GM20431 (cell line): ENCODE results near the gene ROR2.

Experiments
- in situ Hi-C: fragments of 300-500 bp; cut with MseI, MboI; formaldehyde crosslinking; loops from one replicate; pipeline ENCODE4 v1.15.0; 2020; ENCODE audit warnings: low sequenced_read_pairs; ENCODE audit not compliant: unreplicated experiment

Gene ROR2

GRCh38 chr9:91847581-91848091 lies 102.4 kb downstream of the ROR2 start:
- in situ Hi-C loops, result no loop called here

- in situ Hi-C loops, result no loop called here
Observed at GRCh38 chr9:91845879-91846278, 104.1 kb downstream of the ROR2 start.

DNA sequence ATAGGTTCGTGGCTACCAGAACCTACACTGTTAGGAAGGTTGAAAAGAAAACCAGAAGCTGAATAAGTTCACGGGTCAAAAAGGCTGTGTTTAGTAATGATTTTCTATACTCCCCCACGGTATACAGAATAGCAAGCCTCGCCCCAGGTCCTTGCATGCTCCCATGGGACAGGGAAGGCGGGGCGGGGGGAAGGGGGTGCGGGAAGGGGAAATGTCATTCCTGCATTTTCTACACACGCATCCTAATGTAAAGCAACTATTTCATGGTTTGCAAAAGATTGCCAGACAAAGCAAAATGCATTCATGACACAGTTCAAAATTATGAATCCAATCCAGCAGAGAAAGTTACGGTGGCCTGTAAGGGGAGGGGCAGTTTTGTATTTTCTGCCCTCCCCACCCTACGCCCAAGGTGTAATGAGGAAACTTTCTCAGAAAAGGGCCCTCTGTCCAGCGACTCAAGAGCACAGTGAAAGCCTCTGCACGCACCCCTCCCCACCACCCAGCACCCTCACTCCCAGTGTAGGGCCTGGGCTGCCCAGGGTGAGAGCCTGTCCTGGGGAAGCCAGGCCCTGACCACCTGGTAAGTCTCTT lies 105.2 kb downstream of the ROR2 start:
- in situ Hi-C loops, result no loop called here

- in situ Hi-C loops, result no loop called here
Observed at GRCh38 chr9:91844190-91844589, 105.8 kb downstream of the ROR2 start.

- in situ Hi-C loops, result no loop called here
Observed at GRCh38 chr9:91843623-91844148, 106.3 kb downstream of the ROR2 start.

GRCh38 chr9:91843093-91843492 lies 106.9 kb downstream of the ROR2 start:
- in situ Hi-C loops, result no loop called here

- in situ Hi-C loops, result no loop called here
Observed at GRCh38 chr9:91842358-91843049, 107.5 kb downstream of the ROR2 start.

DNA sequence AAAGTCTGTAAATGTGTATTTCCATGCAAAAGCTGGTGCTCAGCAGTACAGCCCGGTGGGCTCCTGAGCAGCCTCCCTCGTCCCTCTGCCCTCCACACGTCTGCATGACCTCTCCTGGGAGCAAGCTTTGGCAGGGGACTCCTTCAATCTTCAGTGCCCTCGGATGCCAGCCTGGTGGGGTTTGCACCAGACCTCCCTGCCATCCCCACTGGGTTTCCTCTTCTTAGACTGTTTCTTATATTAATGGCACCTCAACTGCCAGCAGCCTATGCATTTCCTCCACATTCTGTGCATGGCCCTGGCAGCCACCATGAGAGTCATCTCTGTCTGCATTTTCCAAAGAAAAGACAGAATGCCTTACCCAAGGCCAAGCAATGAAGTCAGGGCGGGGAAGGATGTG lies 108.4 kb downstream of the ROR2 start:
- in situ Hi-C loops, result no loop called here

DNA sequence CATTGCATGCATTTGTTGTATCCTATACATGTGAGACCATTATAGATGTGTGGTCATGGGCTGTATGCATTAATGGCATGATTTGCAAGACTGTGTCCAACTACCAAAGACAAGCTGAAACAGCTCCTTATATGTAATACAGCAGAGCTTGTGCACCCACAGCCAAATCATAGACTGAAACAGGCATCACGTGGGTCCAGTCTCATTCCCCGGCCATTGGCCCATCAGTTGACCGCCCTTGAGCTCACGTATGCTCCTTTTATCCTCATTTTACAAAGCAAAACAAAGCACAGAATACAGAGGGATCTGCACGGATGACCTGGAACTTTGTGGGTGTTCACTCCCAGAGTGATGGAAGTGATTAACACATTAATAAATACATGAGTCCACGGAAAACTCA lies 109.1 kb downstream of the ROR2 start:
- in situ Hi-C loops, result no loop called here

DNA sequence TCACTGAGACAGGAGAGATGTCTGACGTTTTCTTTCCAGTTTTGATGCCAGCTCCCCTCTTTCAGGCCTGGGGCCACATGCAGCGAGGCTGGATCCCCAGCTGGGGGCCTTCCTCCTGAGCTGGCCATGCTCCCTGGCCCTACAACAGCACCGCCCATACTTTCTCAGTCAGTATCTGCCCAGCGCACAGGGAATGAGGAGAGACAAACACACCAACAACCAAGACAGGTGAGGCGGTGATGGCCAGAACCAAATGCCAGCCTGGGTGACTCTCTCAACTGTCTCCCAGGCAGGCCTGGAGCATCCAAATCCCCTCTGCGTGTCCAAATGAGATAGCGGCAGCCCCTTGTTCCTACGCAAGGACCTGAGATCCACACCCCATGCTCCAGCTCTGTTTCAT lies 109.6 kb downstream of the ROR2 start:
- in situ Hi-C loops, result no loop called here

- in situ Hi-C loops, result no loop called here
Observed at GRCh38 chr9:91839926-91840465, 110.0 kb downstream of the ROR2 start.

DNA sequence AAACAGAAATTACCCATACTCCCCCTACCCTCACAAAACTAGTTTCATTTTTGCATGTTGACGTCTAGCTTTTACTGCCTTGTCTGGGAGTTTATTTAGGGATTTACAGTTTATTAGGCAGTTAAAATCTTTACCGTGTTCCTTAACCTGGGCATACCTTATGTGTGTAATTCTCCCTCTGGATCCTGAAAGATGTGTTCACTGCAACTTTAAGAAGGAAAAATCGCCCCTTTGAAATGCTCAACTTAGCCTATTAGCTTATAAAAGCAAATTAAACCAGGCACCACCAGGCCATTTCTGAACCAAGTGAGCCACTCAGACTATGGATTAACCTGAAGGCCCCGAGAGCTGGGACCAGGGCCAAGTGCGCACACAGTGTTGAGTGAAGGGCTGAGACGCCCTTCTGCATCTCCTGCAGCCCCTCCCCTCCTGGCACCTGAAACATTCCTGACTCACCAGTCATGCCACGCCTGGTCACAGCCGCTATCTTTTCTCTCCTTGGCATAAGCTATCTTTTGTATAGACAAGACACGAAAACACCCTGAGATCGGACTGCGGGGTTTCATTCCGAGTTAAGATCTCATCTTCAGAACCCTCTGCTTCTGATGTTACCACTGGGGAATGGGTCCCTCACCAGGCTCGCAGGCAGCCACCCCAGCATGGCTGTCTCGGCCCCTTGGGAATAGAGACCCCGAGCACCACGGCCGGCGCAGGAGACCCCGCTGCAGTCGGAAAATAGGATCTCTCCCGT lies 111.9 kb downstream of the ROR2 start:
- in situ Hi-C loops, result no loop called here

DNA sequence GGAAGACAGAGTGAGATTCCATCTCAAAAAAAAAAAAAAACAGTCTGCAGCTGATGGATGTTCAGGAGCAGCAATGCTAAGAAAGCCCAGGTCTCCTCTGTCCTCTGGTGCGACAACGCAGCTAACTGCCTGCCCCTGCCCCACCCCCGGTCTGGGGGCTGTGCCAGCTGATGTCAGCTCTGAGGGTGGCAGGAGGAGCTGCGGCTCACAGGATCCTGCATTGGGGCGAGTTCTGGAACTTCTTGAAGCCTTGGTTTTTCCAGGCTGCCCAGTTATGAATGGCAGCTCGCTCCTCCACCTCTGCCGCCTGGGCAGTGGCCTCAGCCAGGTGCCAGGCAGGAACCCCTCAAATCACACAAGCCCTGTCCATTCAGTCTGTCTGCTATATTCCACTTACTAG lies 113.5 kb downstream of the ROR2 start:
- in situ Hi-C loops, result no loop called here

GRCh38 chr9:91835632-91836031 lies 114.4 kb downstream of the ROR2 start:
- in situ Hi-C loops, result no loop called here

DNA sequence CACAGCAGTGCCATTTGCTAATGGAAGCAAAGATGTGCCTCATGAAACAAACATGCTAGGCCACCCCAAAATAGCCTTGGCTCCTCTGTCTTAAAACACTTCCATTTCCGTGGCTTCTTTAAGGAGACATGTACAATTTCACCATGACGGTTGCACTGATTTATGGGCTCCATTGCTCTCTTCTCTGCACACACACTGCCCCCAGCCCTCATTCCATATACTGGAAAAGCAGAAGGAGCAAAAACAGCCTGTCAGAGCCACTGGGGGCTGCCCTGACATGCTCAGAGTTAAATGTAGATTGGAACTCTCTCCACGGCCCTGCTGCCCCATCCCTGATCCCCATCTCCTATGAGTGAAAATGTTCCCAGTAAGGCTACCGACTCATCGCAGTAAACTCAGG lies 114.8 kb downstream of the ROR2 start:
- in situ Hi-C loops, result no loop called here

DNA sequence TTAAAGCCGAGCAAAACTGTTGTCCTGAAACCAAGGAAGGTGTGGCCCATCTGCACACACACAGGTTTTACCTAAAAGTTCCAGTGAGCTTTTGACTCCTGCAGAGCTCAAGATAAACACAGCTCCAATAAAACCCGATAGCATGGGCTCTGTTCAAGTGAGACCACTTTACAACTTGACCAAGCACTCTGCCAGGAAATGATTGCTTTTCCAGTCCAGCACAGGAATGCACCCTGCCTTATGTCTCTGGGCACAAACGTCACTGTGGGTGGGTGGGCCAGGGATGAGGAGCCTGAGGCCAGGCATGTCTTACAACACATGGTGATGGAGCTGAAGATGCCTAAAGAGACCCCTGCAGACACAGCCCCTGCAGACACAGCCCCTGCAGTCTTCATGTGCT lies 115.3 kb downstream of the ROR2 start:
- in situ Hi-C loops, result no loop called here

DNA sequence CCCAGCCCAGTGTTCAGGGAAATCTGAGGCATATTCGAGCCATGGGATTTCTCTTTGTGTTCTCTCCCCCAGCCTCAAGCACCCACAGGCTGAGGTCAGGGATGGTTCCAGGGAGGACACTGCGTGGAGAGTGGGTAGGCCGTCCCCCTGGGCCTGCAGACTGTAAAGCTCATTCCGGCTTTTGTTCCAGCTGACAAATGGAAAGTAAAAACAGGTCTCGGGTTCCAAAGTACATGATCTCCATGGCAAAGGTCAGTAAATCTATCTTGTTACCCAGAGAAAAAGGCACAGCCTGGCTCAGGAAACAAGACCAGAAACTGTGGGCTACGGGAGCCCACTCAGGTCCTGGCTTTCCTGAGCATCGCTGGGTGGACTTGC lies 116.2 kb downstream of the ROR2 start:
- in situ Hi-C loops, result no loop called here

DNA sequence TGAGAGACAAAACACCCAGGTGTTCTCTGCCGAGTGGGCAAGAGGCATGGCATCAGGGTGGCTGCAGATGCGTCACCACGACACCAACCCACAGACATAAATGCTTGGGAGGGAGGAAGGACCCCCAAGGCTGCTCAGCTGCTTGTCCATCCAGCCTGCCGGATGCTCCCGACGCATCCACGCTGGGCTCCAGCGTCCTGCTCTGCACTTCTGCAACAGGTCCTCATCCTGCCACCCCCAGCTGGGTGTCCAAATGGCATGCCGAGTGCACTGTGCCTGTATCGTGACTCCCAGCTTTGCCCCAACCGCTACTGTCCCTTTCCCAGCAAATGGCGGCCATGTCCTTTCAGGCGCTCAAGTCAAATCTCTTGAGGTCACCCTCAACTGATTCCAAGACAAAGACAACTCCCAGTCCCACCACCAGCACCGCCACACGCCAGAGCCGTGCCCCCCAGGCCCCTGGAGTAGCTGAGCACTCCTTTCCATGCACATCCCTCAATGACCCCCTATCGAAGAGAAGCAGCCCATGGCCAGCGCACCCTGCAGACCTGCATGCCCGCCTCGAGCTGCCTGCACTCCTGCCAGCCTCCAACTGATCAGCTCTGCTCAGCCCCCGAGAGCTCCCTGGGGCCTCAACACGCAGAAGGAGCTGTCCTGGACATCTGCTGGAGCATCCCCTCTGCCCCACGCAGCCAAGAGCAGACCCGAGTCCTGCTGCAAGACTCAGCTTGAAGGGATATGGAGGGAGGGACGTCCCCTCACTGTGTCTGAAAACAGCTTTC lies 116.7 kb downstream of the ROR2 start:
- in situ Hi-C loops, result no loop called here

DNA sequence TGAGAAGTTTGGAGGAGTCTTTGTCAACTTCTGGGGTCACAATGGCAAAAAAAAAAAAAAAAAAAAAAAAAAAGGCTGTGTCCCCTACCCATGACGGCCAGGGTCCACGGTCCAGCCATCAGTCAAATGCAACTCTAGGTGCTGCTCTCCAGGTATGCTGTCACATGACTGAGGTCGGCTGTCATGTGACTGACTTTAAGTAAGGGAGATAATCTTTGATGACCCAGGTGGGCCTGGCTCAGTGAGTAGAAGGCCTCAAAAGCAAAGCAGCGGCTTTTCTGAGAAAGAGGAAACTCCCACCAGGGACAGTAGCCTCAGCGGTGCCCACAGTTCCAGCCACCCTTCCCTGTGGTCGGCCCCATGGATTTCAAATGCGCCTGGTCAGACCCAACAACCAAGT lies 117.7 kb downstream of the ROR2 start:
- in situ Hi-C loops, result no loop called here

DNA sequence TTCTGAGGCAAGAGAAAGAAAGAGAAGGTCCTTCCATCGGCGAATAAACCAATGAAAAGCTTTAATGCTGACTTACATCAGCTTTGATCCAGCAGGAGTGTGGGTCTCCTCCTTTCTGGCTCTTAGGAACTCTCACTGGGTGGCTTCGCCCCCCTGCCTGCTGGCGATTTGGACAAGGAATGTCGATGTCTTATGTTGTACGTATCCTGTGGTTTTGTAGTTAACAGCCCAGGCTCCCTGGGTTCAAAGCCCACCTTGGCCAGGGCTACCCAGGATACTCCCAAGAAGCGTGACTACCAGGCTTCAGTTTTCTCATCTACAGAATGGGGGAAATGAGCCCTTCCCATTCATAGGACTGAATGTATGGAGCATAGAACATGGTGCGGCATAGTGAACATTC lies 124.2 kb downstream of the ROR2 start:
- in situ Hi-C loops, result no loop called here
